GM12873 (cell line): ENCODE measurements around the gene C17orf50.

ENCODE experiments used
- TF ChIP-seq, protein P1 (sequence below): IDR thresholded peaks from 2 replicates; pipeline ENCODE4 v1.5.1; 2012; ENCODE audit warnings: low read depth, mild to moderate bottlenecking, moderate library complexity, low read length, control low read depth; ENCODE audit not compliant: insufficient read depth; ENCODE audit errors: missing control alignments

C17orf50 gene

GRCh38 chr17:35717475-35717874 lies 43.2 kb upstream of the C17orf50 start:
- TF ChIP-seq, protein P1, sequence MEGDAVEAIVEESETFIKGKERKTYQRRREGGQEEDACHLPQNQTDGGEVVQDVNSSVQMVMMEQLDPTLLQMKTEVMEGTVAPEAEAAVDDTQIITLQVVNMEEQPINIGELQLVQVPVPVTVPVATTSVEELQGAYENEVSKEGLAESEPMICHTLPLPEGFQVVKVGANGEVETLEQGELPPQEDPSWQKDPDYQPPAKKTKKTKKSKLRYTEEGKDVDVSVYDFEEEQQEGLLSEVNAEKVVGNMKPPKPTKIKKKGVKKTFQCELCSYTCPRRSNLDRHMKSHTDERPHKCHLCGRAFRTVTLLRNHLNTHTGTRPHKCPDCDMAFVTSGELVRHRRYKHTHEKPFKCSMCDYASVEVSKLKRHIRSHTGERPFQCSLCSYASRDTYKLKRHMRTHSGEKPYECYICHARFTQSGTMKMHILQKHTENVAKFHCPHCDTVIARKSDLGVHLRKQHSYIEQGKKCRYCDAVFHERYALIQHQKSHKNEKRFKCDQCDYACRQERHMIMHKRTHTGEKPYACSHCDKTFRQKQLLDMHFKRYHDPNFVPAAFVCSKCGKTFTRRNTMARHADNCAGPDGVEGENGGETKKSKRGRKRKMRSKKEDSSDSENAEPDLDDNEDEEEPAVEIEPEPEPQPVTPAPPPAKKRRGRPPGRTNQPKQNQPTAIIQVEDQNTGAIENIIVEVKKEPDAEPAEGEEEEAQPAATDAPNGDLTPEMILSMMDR = no peak

DNA sequence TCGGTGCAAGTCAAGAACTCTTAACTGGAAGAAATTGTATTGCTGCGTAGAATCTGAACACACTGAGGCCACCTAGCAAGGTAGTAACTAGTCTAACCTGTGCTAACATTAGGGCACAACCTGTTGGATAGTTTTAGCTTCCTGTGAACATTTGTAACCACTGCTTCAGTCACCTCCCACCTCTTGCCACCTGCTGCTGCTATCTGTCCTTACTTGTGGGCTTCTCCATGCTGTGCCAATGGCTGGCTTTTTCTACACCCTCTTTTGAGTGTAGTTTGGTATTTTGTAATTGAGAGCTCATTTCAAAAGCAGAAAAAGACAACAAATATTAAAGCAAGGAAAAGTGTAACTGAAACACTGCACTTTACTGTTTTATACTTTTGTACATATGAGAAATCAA lies 37.0 kb upstream of the C17orf50 start:
- TF ChIP-seq, protein P1 = no peak

DNA sequence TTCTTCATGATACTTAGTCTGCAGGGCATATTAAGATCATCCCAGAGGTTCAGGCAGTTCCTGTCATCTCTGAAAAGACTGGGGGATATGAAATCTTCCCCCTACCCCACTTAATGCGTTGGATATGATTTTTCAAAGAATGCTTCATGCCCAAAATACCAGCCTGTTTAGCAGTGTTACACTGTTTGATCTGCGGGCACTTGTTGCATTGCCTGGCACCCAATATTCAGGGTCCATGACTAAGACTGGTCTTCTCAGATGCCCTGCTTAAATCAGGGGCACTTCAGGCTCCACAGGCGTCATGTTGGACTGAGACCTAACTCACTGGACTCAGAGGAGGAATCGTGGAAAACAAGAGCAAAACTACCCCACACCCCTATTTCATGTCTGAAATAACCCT lies 35.6 kb upstream of the C17orf50 start:
- TF ChIP-seq, protein P1 = no peak

GRCh38 chr17:35725802-35726126 lies 34.9 kb upstream of the C17orf50 start:
- TF ChIP-seq, protein P1 = no peak

DNA sequence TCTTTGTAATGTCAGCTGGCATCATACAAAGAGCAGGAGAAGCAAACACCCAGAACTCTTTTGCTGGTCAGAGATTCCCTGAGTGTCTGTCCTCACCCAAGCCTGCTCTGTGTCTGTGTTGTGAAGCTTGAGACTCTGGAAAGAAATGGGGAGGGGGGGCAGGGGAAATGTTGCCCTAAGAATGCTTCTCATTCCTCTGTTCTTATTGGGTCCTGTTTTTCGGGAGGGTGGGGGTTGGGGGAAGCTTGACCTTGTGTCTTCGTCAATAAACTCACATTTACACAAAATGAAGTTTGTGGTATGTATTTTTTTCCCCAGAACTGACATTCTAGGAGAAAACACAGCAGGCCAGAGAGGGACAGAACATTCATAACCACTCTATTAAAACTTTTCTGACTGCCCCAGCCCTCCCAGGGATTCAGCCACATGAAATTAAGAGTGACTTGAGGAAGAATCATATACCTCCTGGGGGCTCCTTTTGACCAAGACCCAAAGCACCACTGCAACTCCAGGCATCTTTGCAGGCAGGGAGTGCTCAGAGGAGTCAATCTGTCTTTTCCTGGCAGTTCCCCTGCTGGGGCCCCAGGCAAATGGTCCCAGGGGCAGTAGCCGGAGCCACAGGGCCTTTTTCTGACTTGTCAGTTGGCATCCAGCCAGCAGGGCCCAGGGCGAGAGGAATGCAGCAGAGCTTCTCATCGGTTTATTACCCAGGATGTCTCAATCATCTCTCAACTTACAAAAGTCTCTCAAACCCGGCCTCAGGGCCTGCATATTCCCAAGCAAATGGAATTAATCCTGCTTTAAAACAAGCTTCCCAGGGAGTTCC lies 34.3 kb upstream of the C17orf50 start:
- TF ChIP-seq, protein P1 = no peak

DNA sequence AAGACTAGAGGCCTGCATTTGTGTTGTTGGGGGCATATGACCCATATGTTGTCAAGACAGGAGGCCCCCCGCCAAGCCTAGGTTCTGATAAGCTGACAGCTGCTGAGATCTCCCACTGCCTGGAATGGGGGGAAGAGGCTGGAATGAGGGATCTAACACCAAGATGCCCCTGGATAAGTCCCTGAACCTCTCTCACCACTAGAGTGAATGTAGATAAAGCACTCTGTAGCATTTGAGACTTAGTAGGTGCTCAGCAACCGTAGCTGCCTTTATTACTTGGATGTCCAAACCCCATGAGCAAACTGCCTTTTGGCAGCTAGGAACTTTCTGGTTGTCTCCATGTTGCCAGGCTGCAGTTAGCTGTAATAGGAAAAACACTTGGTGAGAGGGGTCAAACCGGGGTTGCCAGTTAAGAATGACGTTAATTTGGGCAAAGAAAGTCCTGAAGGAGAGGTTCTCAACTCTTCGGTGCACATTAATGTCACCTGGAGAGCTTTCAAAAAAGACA lies 33.7 kb upstream of the C17orf50 start:
- TF ChIP-seq, protein P1 = no peak

DNA sequence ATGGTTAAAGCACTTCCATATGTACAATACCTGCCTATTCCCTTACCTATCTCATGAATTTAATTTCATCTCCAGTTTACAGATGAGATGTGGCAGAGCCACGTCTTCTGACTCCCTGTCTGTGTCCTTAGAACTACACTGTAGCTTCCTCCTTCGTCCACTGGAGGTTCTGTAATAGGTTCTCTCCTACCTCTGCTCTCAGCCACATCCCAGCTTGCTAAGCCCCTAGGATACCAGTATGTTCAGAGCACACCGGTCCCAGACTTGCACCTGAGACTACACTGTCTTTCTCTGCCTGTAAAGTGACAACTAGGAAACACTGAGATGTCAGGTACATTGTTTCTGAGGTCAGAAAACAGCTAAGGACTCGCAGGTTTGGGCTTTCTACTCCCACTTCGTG lies 33.1 kb upstream of the C17orf50 start:
- TF ChIP-seq, protein P1 = no peak
